ENCODE measurements around the gene CACNG5. TPM values are rescaled to one million over a fixed set of nuclear protein-coding genes. Genes with fewer than 3 reads are reported as not detected.

CACNG5 gene
- polyA plus RNA-seq, 1 donor from 2014 or later = not detected

GRCh38 chr17:66928949-66929348 is 94.0 kb downstream of the CACNG5 start:
- no peak overlapping the region for H2AFZ ChIP-seq (ENCODE audit: low read depth, low read length)
- H3K27ac ChIP-seq (ENCODE audit: low read length) = no peak overlapping the region
- no peak overlapping the region for H3K4me2 ChIP-seq (ENCODE audit: low read length)
- H3K9me2 ChIP-seq (ENCODE audit: insufficient read depth, low read length) = no peaks in the 10 kb centered on the region
- H3K36me3 ChIP-seq (ENCODE audit: insufficient read depth, low read length) = no peaks in the 10 kb centered on the region
- H3K4me3 ChIP-seq (ENCODE audit: low read length) = no peak overlapping the region
- no peaks in the 10 kb centered on the region for H3K79me2 ChIP-seq (replicated peaks; ENCODE audit: insufficient read depth, low read length)
- TF ChIP-seq MXI1 (conservative IDR thresholded peaks at IDR 0.05; ENCODE audit: poor library complexity, severe bottlenecking) = no peak
- no peak for TF ChIP-seq EP300 (conservative IDR thresholded peaks at IDR 0.05; ENCODE audit: poor library complexity, severe bottlenecking)
- no peak for TF ChIP-seq EZH2 (IDR thresholded peaks at IDR 0.05; ENCODE audit: borderline replicate concordance, insufficient read depth, low read length, poor library complexity, severe bottlenecking)
- no peak for TF ChIP-seq RAD21 (conservative IDR thresholded peaks at IDR 0.05)
- TF ChIP-seq REST (IDR thresholded peaks at IDR 0.05; ENCODE audit: borderline replicate concordance) = no peak
- no peak for TF ChIP-seq TAF1 (IDR thresholded peaks at IDR 0.05; ENCODE audit: low read depth)
- no peak for TF ChIP-seq POLR2AphosphoS5 (IDR thresholded peaks at IDR 0.05)
- TF ChIP-seq CTCF (IDR thresholded peaks at IDR 0.05; ENCODE audit: poor library complexity, severe bottlenecking) = no peak
- TF ChIP-seq SMC3 (conservative IDR thresholded peaks at IDR 0.05; ENCODE audit: poor library complexity) = no peak
- no peaks in the 10 kb centered on the region for H3K27me3 ChIP-seq (ENCODE audit: insufficient read depth, low read depth, low read length)
- H4K20me1 ChIP-seq (ENCODE audit: insufficient read depth) = no peaks in the 10 kb centered on the region
- H3K9me3 ChIP-seq (ENCODE audit: low read length) = no peaks in the 10 kb centered on the region
- H3F3A ChIP-seq (ENCODE audit: insufficient read depth, low read length, poor library complexity, severe bottlenecking) = no peaks in the 10 kb centered on the region
- H3K9ac ChIP-seq (ENCODE audit: low read length) = no peak overlapping the region

GRCh38 chr17:66929591-66929990 is 94.7 kb downstream of the CACNG5 start:
- Histone ChIP-seq H3K79me2 (replicated peaks; ENCODE audit: insufficient read depth, low read length) (no peaks in the 10 kb centered on the region), H3F3A (ENCODE audit: insufficient read depth, low read length, poor library complexity, severe bottlenecking) (no peaks in the 10 kb centered on the region), H3K9me3 (ENCODE audit: low read length) (no peaks in the 10 kb centered on the region), H3K27ac (ENCODE audit: low read length) (no peak overlapping the region), H3K9me2 (ENCODE audit: insufficient read depth, low read length) (no peaks in the 10 kb centered on the region), H3K9ac (ENCODE audit: low read length) (no peak overlapping the region), H3K4me3 (ENCODE audit: low read length) (no peak overlapping the region), H3K27me3 (ENCODE audit: insufficient read depth, low read depth, low read length) (no peaks in the 10 kb centered on the region), H3K36me3 (ENCODE audit: insufficient read depth, low read length) (no peaks in the 10 kb centered on the region), H3K4me2 (ENCODE audit: low read length) (no peak overlapping the region), H2AFZ (ENCODE audit: low read depth, low read length) (no peak overlapping the region), H4K20me1 (ENCODE audit: insufficient read depth) (no peaks in the 10 kb centered on the region)
- TF ChIP-seq SMC3 (conservative IDR thresholded peaks at IDR 0.05; ENCODE audit: poor library complexity) (no peak), EP300 (conservative IDR thresholded peaks at IDR 0.05; ENCODE audit: poor library complexity, severe bottlenecking) (no peak), RAD21 (conservative IDR thresholded peaks at IDR 0.05) (no peak)

- no peak overlapping the region for H3K4me2 ChIP-seq (ENCODE audit: low read length)
- H3K27ac ChIP-seq (ENCODE audit: low read length) = no peak overlapping the region
- TF ChIP-seq REST (IDR thresholded peaks at IDR 0.05; ENCODE audit: borderline replicate concordance) (no peak), EZH2 (IDR thresholded peaks at IDR 0.05; ENCODE audit: borderline replicate concordance, insufficient read depth, low read length, poor library complexity, severe bottlenecking) (no peak), CTCF (IDR thresholded peaks at IDR 0.05; ENCODE audit: poor library complexity, severe bottlenecking) (no peak), MXI1 (conservative IDR thresholded peaks at IDR 0.05; ENCODE audit: poor library complexity, severe bottlenecking) (no peak), SMC3 (conservative IDR thresholded peaks at IDR 0.05; ENCODE audit: poor library complexity) (no peak), EP300 (conservative IDR thresholded peaks at IDR 0.05; ENCODE audit: poor library complexity, severe bottlenecking) (no peak), TAF1 (IDR thresholded peaks at IDR 0.05; ENCODE audit: low read depth) (no peak)
- H3K79me2 ChIP-seq (replicated peaks; ENCODE audit: insufficient read depth, low read length) = no peaks in the 10 kb centered on the region
- H2AFZ ChIP-seq (ENCODE audit: low read depth, low read length) = no peak overlapping the region
- no peaks in the 10 kb centered on the region for H3K36me3 ChIP-seq (ENCODE audit: insufficient read depth, low read length)
- H3K9ac ChIP-seq (ENCODE audit: low read length) = no peak overlapping the region
- H3K27me3 ChIP-seq (ENCODE audit: insufficient read depth, low read depth, low read length) = no peaks in the 10 kb centered on the region
- H3F3A ChIP-seq (ENCODE audit: insufficient read depth, low read length, poor library complexity, severe bottlenecking) = no peaks in the 10 kb centered on the region
- H3K4me3 ChIP-seq (ENCODE audit: low read length) = no peak overlapping the region
- H3K9me2 ChIP-seq (ENCODE audit: insufficient read depth, low read length) = no peaks in the 10 kb centered on the region
- no peaks in the 10 kb centered on the region for H4K20me1 ChIP-seq (ENCODE audit: insufficient read depth)
- H3K9me3 ChIP-seq (ENCODE audit: low read length) = no peaks in the 10 kb centered on the region
Measured at GRCh38 chr17:66930933-66931332, 96.0 kb downstream of the CACNG5 start.

All from neural cell (in vitro differentiated cells).